ES-I3 (cell line): ENCODE measurements around the gene AGBL5.
A peak's percentile ranks its signal among the peaks of the same experiment; 100 is the strongest.
"Not testable (repeated sequence)": the region's sequence is repeated elsewhere in the genome, so short reads cannot be mapped to it uniquely, and the experiment has no call there.

Experiments used
- H3K36me3 ChIP-seq: 2 replicates; pipeline ENCODE4 v1.6.1; 2013; ENCODE audit warnings: mild to moderate bottlenecking, low read length, control low read depth, moderate library complexity; ENCODE audit not compliant: insufficient read depth
- H3K4me1 ChIP-seq: 2 replicates; pipeline ENCODE4 v1.6.1; 2013; ENCODE audit warnings: mild to moderate bottlenecking, control low read depth, low read length; ENCODE audit not compliant: insufficient read depth
- H3K9ac ChIP-seq: 2 replicates; pipeline ENCODE4 v1.6.1; 2013; ENCODE audit warnings: low read depth, mild to moderate bottlenecking, low read length, moderate library complexity
- H3K9me3 ChIP-seq: 2 replicates; pipeline ENCODE4 v1.6.1; 2013; ENCODE audit warnings: mild to moderate bottlenecking, low read length, moderate library complexity; ENCODE audit not compliant: control insufficient read depth, insufficient read depth

Gene AGBL5

GRCh38 chr2:27074738-27075565 lies 23.5 kb downstream of the AGBL5 start:
- peaks cover 21% of the 10 kb centered on the region for H3K4me1 ChIP-seq
- no peak overlapping the region for H3K9ac ChIP-seq
- H3K36me3 ChIP-seq = peaks cover 3% of the 10 kb centered on the region; the same call in 1 of the 2 replicates
- no peaks in the 10 kb centered on the region for H3K9me3 ChIP-seq

- not testable (repeated sequence) for H3K9ac ChIP-seq, H3K36me3 ChIP-seq, H3K9me3 ChIP-seq
- H3K4me1 ChIP-seq = peaks cover 18% of the 10 kb centered on the region
These were observed 24.1 kb downstream of the AGBL5 start for GRCh38 chr2:27075566-27075871.

GRCh38 chr2:27076323-27076722 lies 24.9 kb downstream of the AGBL5 start:
- no peaks in the 10 kb centered on the region for H3K36me3 ChIP-seq
- peaks cover 17% of the 10 kb centered on the region; the same call in 1 of the 2 replicates for H3K4me1 ChIP-seq
- no peaks in the 10 kb centered on the region for H3K9me3 ChIP-seq
- no peak overlapping the region for H3K9ac ChIP-seq

- H3K36me3 ChIP-seq = no peaks in the 10 kb centered on the region
- H3K9ac ChIP-seq = no peak overlapping the region
- H3K9me3 ChIP-seq = no peaks in the 10 kb centered on the region
- peaks cover 21% of the 10 kb centered on the region; the same call in 1 of the 2 replicates for H3K4me1 ChIP-seq
These were observed 25.8 kb downstream of the AGBL5 start for GRCh38 chr2:27077231-27077630.

GRCh38 chr2:27078267-27079194 lies 27.1 kb downstream of the AGBL5 start, which contains the start of gene EMILIN1:
EMILIN1 (plus strand) TSS chr2:27078615; CDS start chr2:27079066, 451 bp downstream.
- Histone ChIP-seq H3K36me3 (no peaks in the 10 kb centered on the region), H3K9ac (peak within 1 kb of the TSS; percentile 46; the same call in 1 of the 2 replicates), H3K4me1 (peaks cover 18% of the 10 kb centered on the region; the same call in 1 of the 2 replicates), H3K9me3 (no peaks in the 10 kb centered on the region)

GRCh38 chr2:27079233-27080139 lies 28.0 kb downstream of the AGBL5 start:
- peaks cover 18% of the 10 kb centered on the region; the same call in 1 of the 2 replicates for H3K4me1 ChIP-seq
- H3K9ac ChIP-seq = peak overlapping the region; percentile 46; the same call in 1 of the 2 replicates
- no peaks in the 10 kb centered on the region for H3K9me3 ChIP-seq
- no peaks in the 10 kb centered on the region for H3K36me3 ChIP-seq

GRCh38 chr2:27080140-27080469 lies 28.6 kb downstream of the AGBL5 start:
- peaks cover 18% of the 10 kb centered on the region; the same call in 1 of the 2 replicates for H3K4me1 ChIP-seq
- H3K9ac ChIP-seq = no peak overlapping the region
- no peaks in the 10 kb centered on the region for H3K36me3 ChIP-seq
- H3K9me3 ChIP-seq = no peaks in the 10 kb centered on the region

GRCh38 chr2:27080603-27080936 lies 29.1 kb downstream of the AGBL5 start:
- Histone ChIP-seq H3K36me3 (no peaks in the 10 kb centered on the region), H3K9me3 (no peaks in the 10 kb centered on the region), H3K4me1 (peaks cover 18% of the 10 kb centered on the region; the same call in 1 of the 2 replicates), H3K9ac (no peak overlapping the region)

GRCh38 chr2:27081984-27082772 lies 30.7 kb downstream of the AGBL5 start:
- H3K9me3 ChIP-seq = no peaks in the 10 kb centered on the region
- peaks cover 9% of the 10 kb centered on the region; the same call in 1 of the 2 replicates for H3K4me1 ChIP-seq
- H3K36me3 ChIP-seq = no peaks in the 10 kb centered on the region
- H3K9ac ChIP-seq = no peak overlapping the region

GRCh38 chr2:27082773-27083409 lies 31.4 kb downstream of the AGBL5 start:
- no peak overlapping the region for H3K9ac ChIP-seq
- H3K9me3 ChIP-seq = no peaks in the 10 kb centered on the region
- peaks cover 5% of the 10 kb centered on the region; the same call in 1 of the 2 replicates for H3K4me1 ChIP-seq
- H3K36me3 ChIP-seq = no peaks in the 10 kb centered on the region

GRCh38 chr2:27083410-27084296 lies 32.2 kb downstream of the AGBL5 start:
- H3K9me3 ChIP-seq = no peaks in the 10 kb centered on the region
- H3K36me3 ChIP-seq = no peaks in the 10 kb centered on the region
- H3K4me1 ChIP-seq = peaks cover 4% of the 10 kb centered on the region; the same call in 1 of the 2 replicates
- H3K9ac ChIP-seq = no peak overlapping the region

GRCh38 chr2:27084297-27085061 lies 33.0 kb downstream of the AGBL5 start:
- no peaks in the 10 kb centered on the region for H3K9me3 ChIP-seq
- no peaks in the 10 kb centered on the region for H3K36me3 ChIP-seq
- no peak overlapping the region for H3K9ac ChIP-seq
- H3K4me1 ChIP-seq = peaks cover 4% of the 10 kb centered on the region; the same call in 1 of the 2 replicates
